ENCODE data around the gene LRCH1.

- TF ChIP-seq POLR2AphosphoS5 (IDR thresholded peaks at IDR 0.05; ENCODE audit: low read depth) = no peak
- no peak for TF ChIP-seq CTCF (IDR thresholded peaks at IDR 0.05; ENCODE audit: insufficient read depth, low read length)
- TF ChIP-seq SPI1 (IDR thresholded peaks at IDR 0.05; ENCODE audit: borderline replicate concordance, low read depth) = no peak
These were observed 25.7 kb upstream of the LRCH1 start for GRCh38 chr13:46527237-46527636.

Data from HL-60 (cell line).